Measurements from ENCODE around the gene ARMC8. TPM values are rescaled to one million over a fixed set of nuclear protein-coding genes. Genes with fewer than 3 reads are reported as not detected.
A peak's percentile ranks its signal among the peaks of the same experiment; 100 is the strongest.

Gene ARMC8
- total RNA-seq, 1 donor, result 59.0 TPM

DNA sequence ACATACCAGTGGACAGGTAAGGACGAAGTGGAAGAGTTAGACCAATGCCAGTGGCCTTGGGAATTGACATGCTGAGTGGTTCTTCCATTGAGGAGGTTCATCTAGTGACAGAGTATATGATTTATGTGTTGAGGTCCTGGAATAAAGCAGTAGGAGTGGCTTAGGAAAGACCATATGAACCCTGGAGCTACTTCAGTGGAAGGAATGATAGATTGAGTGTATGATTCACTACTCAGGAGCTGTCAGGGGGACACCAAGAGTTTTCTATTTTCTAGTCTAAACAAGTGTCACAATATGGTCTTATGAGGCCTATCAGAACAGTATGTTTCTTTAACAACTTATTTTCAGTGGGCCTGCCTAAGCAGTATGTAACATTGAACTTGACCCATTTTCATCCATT lies 78.6 kb downstream of the ARMC8 start:
- TF ChIP-seq, protein P1, sequence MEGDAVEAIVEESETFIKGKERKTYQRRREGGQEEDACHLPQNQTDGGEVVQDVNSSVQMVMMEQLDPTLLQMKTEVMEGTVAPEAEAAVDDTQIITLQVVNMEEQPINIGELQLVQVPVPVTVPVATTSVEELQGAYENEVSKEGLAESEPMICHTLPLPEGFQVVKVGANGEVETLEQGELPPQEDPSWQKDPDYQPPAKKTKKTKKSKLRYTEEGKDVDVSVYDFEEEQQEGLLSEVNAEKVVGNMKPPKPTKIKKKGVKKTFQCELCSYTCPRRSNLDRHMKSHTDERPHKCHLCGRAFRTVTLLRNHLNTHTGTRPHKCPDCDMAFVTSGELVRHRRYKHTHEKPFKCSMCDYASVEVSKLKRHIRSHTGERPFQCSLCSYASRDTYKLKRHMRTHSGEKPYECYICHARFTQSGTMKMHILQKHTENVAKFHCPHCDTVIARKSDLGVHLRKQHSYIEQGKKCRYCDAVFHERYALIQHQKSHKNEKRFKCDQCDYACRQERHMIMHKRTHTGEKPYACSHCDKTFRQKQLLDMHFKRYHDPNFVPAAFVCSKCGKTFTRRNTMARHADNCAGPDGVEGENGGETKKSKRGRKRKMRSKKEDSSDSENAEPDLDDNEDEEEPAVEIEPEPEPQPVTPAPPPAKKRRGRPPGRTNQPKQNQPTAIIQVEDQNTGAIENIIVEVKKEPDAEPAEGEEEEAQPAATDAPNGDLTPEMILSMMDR (IDR thresholded peaks at IDR 0.05; ENCODE audit: extremely low read depth, low read depth, low read length), result no peak
- H4K20me1 ChIP-seq (ENCODE audit: insufficient read depth, low read length), result no peaks in the 10 kb centered on the region
- no peak overlapping the region for H3K4me3 ChIP-seq (ENCODE audit: insufficient read depth, low read length)
- no peak for DNase-seq (ENCODE audit: insufficient read length, low spot score, missing footprints)
- H2AFZ ChIP-seq (ENCODE audit: low read length), result no peak overlapping the region
- H3K4me1 ChIP-seq (ENCODE audit: insufficient read depth, low read length), result no peaks in the 10 kb centered on the region
- no peaks in the 10 kb centered on the region for H3K27me3 ChIP-seq (ENCODE audit: insufficient read depth, low read length)
- H3K4me2 ChIP-seq (ENCODE audit: insufficient read depth, low read length), result no peak overlapping the region
- peaks cover 5% of the 10 kb centered on the region for H3K36me3 ChIP-seq (ENCODE audit: insufficient read depth, low read length)
- H3K27ac ChIP-seq (ENCODE audit: low read depth, low read length), result no peak overlapping the region
- no peaks in the 10 kb centered on the region for H3K9me3 ChIP-seq (ENCODE audit: low read depth, low read length)
- no peaks in the 10 kb centered on the region for H3K79me2 ChIP-seq (ENCODE audit: insufficient read depth, low read length)

DNA sequence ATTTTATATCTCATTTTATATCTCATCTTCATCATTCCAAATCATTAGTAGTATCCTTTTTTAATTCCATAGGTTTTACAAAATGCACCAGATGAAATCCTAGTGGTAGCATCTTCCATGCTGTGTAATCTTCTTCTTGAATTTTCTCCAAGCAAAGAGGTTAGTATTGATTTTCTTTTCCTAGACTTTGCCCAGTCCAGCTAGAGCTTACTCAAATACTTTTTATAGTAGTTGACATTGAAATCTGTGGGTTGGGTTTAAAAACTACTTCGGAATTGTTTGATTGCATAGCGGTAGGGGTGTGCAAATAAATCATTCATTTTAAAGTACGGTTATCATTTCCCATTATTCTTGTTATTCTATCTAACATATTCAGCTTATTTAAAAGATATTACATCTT lies 80.0 kb downstream of the ARMC8 start:
- no peak for DNase-seq (ENCODE audit: insufficient read length, low spot score, missing footprints)
- Histone ChIP-seq H3K27ac (ENCODE audit: low read depth, low read length) (no peak overlapping the region), H3K36me3 (ENCODE audit: insufficient read depth, low read length) (peaks cover 9% of the 10 kb centered on the region), H3K4me1 (ENCODE audit: insufficient read depth, low read length) (no peaks in the 10 kb centered on the region), H3K79me2 (ENCODE audit: insufficient read depth, low read length) (no peaks in the 10 kb centered on the region), H4K20me1 (ENCODE audit: insufficient read depth, low read length) (no peaks in the 10 kb centered on the region), H3K27me3 (ENCODE audit: insufficient read depth, low read length) (no peaks in the 10 kb centered on the region), H3K9me3 (ENCODE audit: low read depth, low read length) (no peaks in the 10 kb centered on the region), H2AFZ (ENCODE audit: low read length) (no peak overlapping the region), H3K4me3 (ENCODE audit: insufficient read depth, low read length) (no peak overlapping the region), H3K4me2 (ENCODE audit: insufficient read depth, low read length) (no peak overlapping the region)
- TF ChIP-seq, protein P1 (IDR thresholded peaks at IDR 0.05; ENCODE audit: extremely low read depth, low read depth, low read length), result no peak

DNA sequence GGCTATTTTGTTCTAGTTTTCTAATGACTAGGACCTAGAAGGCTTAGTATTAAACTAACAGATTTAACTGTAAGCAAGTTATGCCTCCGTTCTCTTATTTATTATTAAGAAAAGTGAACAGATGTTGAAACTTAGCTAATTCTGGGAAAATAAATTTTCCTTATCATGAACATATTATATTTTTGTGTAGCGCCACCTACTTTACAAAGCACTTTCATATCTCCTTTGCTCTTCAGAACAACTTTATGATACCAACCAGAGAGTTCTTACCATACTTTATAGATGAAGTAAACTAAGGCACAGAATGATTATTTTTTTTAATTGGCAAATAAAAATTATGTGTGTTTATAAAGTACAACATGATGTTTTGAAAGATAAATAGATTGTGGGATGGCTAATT lies 83.1 kb downstream of the ARMC8 start:
- H4K20me1 ChIP-seq (ENCODE audit: insufficient read depth, low read length), result no peaks in the 10 kb centered on the region
- H3K9me3 ChIP-seq (ENCODE audit: low read depth, low read length), result no peaks in the 10 kb centered on the region
- no peak overlapping the region for H3K27ac ChIP-seq (ENCODE audit: low read depth, low read length)
- H3K4me2 ChIP-seq (ENCODE audit: insufficient read depth, low read length), result no peak overlapping the region
- H3K4me3 ChIP-seq (ENCODE audit: insufficient read depth, low read length), result no peak overlapping the region
- no peaks in the 10 kb centered on the region for H3K79me2 ChIP-seq (ENCODE audit: insufficient read depth, low read length)
- H3K4me1 ChIP-seq (ENCODE audit: insufficient read depth, low read length), result no peaks in the 10 kb centered on the region
- TF ChIP-seq, protein P1 (IDR thresholded peaks at IDR 0.05; ENCODE audit: extremely low read depth, low read depth, low read length), result peak; percentile 17
- H3K27me3 ChIP-seq (ENCODE audit: insufficient read depth, low read length), result no peaks in the 10 kb centered on the region
- H3K36me3 ChIP-seq (ENCODE audit: insufficient read depth, low read length), result peaks cover 24% of the 10 kb centered on the region
- H2AFZ ChIP-seq (ENCODE audit: low read length), result no peak overlapping the region
- DNase-seq (ENCODE audit: insufficient read length, low spot score, missing footprints), result no peak

DNA sequence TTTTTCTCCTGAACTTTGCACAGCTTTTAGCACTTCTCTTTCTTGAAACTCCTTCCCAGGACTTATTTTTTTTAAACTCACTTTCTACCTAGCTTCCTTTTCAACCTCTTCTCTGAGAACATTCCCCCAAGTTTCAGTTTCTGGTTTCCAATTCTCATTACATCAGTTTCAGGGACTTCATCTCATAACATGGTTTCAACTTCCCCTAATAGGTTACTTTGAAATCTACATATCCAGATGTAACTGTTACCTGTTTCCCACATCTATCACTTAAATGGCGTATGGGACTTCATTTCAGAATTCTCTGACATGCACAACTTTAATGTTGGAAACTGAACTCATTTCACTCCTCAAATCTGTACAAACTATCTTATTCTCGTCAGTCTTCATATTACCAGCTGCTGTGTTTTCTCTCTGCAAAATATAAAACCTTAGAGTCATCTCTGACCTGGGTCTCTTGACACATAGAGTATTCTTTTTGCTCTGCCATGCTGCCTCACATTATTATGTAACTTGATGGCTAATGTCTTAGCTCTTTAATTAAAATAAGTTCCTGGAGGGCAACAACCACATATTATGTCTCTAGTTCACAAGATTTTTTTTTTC lies 84.2 kb downstream of the ARMC8 start:
- H3K4me1 ChIP-seq (ENCODE audit: insufficient read depth, low read length), result no peaks in the 10 kb centered on the region
- no peak for DNase-seq (ENCODE audit: insufficient read length, low spot score, missing footprints)
- no peaks in the 10 kb centered on the region for H4K20me1 ChIP-seq (ENCODE audit: insufficient read depth, low read length)
- peaks cover 24% of the 10 kb centered on the region for H3K36me3 ChIP-seq (ENCODE audit: insufficient read depth, low read length)
- no peaks in the 10 kb centered on the region for H3K27me3 ChIP-seq (ENCODE audit: insufficient read depth, low read length)
- H3K9me3 ChIP-seq (ENCODE audit: low read depth, low read length), result no peaks in the 10 kb centered on the region
- TF ChIP-seq, protein P1 (IDR thresholded peaks at IDR 0.05; ENCODE audit: extremely low read depth, low read depth, low read length), result no peak
- H3K4me3 ChIP-seq (ENCODE audit: insufficient read depth, low read length), result no peak overlapping the region
- H3K4me2 ChIP-seq (ENCODE audit: insufficient read depth, low read length), result no peak overlapping the region
- no peaks in the 10 kb centered on the region for H3K79me2 ChIP-seq (ENCODE audit: insufficient read depth, low read length)
- no peak overlapping the region for H3K27ac ChIP-seq (ENCODE audit: low read depth, low read length)
- H2AFZ ChIP-seq (ENCODE audit: low read length), result no peak overlapping the region
